ENCODE results near the gene FAM217B.

DNA sequence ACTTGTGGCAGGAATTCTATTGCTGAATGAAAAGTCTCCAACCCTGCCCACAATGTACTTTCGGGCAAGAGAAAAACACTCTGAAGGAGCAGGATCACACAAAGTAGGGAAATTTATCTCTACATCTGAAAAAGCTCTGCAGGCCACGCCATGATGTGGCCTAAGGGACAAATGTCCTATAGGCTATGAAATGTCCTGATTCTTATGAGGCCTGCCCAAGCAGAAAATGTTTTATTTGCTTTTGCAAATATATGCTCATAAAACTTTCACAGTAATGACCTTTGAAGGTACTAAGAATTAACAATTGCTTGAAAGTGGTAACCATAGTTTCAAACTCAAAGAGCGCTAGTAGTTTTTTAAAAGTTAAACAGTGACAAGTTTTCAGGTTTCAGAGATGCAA, 37.7 kb upstream of the FAM217B start:
- TF ChIP-seq, protein P1, sequence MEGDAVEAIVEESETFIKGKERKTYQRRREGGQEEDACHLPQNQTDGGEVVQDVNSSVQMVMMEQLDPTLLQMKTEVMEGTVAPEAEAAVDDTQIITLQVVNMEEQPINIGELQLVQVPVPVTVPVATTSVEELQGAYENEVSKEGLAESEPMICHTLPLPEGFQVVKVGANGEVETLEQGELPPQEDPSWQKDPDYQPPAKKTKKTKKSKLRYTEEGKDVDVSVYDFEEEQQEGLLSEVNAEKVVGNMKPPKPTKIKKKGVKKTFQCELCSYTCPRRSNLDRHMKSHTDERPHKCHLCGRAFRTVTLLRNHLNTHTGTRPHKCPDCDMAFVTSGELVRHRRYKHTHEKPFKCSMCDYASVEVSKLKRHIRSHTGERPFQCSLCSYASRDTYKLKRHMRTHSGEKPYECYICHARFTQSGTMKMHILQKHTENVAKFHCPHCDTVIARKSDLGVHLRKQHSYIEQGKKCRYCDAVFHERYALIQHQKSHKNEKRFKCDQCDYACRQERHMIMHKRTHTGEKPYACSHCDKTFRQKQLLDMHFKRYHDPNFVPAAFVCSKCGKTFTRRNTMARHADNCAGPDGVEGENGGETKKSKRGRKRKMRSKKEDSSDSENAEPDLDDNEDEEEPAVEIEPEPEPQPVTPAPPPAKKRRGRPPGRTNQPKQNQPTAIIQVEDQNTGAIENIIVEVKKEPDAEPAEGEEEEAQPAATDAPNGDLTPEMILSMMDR (conservative IDR thresholded peaks at IDR 0.05 in 1 of 2, IDR thresholded peaks at IDR 0.05 in 1 of 2; ENCODE audit: low read depth in 1 of 2, low read length in 2 of 2): no peak
- TF ChIP-seq EZH2 (IDR thresholded peaks at IDR 0.05; ENCODE audit: low read length, missing control alignments): no peak

Measured in fibroblast of lung (primary cell).